ENCODE measurements around the gene TIAM2. TPM values are rescaled to one million over a fixed set of nuclear protein-coding genes. Genes with fewer than 3 reads are reported as not detected.

Gene TIAM2
- total and polyA plus RNA-seq, 9 of the 15 experiments (the other 6 are each of a cell fraction or from before 2014, with no cell fraction given), result 0.73 to 6.5 (median 4.3) TPM

DNA sequence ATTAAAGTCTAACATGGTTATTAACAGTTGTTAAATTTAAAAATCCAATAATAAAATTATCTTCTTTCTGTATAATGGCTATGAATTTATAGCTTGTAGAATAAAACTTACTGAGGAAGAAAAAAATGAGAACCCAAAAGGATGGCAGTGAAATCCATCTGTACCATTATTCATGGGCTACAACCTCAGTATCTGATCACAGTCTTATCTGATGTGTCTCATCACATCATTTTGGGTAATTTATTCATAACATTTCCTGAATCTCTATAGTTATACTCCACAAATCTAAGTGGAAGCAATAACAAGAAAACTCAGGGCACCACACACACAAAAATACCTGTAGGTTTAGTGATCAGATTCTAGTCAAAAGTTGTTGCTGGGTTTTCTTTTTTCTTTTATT is 276.0 kb downstream of the TIAM2 start:
- Histone ChIP-seq H3K9me1 (ENCODE audit: control insufficient read depth, insufficient read depth, low read length) (no peaks in the 10 kb centered on the region), H3K36me3 (ENCODE audit: control insufficient read depth, insufficient read depth, low read length) (peaks cover 65% of the 10 kb centered on the region), H2AFZ (ENCODE audit: low read depth, low read length) (no peak overlapping the region), H3K9me3 (replicated peaks; ENCODE audit: control insufficient read depth, insufficient read depth, low read depth, low read length) (no peaks in the 10 kb centered on the region), H3K79me2 (ENCODE audit: control insufficient read depth, insufficient read depth, low read length) (no peaks in the 10 kb centered on the region; the same call in 2 of the 3 replicates), H4K20me1 (replicated peaks; ENCODE audit: control insufficient read depth, insufficient read depth, low read length) (no peaks in the 10 kb centered on the region), H3K4me2 (ENCODE audit: insufficient read depth, low read length) (no peak overlapping the region), H3K27ac (ENCODE audit: extremely low read depth, low read depth, low read length) (no peak overlapping the region), H3K27me3 (ENCODE audit: control insufficient read depth in 2 of 2, insufficient read depth in 2 of 2, low read length in 2 of 2) (no peaks in the 10 kb centered on the region), H3K9ac (ENCODE audit: insufficient read depth in 1 of 2, low read depth in 2 of 2, low read length in 2 of 2) (no peak overlapping the region), H3K4me3 (no peak overlapping the region), H3K4me1 (replicated peaks in 1 of 2; ENCODE audit: control insufficient read depth in 2 of 2, insufficient read depth in 2 of 2, low read length in 2 of 2) (peaks cover 0 to 7% of the 10 kb centered on the region in 2 experiments; a peak in 2 of 5 replicates)
- POLR2A ChIA-PET, result interaction anchor here (0.7 to 1.3 kb wide), 2 partner anchors 9 to 12 kb away, joined by 3 to 5 read pairs; no protein-coding TSS in a partner anchor
- FAIRE-seq, result no peak
- intact Hi-C loops (cut with micrococcal nuclease) (no loop called here), in situ Hi-C loops (cut with MboI) (no loop called here)
- CTCF ChIA-PET (ENCODE audit: low intra/inter-chr PET ratio), result no interaction called here
- no peak for DNase-seq (ENCODE audit: extremely low read depth in 1 of 4, low spot score in 3 of 4)
- no TSS peak for BruUV-seq (replicated peaks)
- no peak for ATAC-seq
- TF ChIP-seq MAFG (tag; conservative IDR thresholded peaks at IDR 0.05), result no peak
- TF ChIP-seq OTX1 (CRISPR knock-in tag; IDR thresholded peaks at IDR 0.05), result no peak
- TF ChIP-seq ZNF184 (CRISPR knock-in tag; IDR thresholded peaks at IDR 0.05), result no peak
- TF ChIP-seq, protein P1, sequence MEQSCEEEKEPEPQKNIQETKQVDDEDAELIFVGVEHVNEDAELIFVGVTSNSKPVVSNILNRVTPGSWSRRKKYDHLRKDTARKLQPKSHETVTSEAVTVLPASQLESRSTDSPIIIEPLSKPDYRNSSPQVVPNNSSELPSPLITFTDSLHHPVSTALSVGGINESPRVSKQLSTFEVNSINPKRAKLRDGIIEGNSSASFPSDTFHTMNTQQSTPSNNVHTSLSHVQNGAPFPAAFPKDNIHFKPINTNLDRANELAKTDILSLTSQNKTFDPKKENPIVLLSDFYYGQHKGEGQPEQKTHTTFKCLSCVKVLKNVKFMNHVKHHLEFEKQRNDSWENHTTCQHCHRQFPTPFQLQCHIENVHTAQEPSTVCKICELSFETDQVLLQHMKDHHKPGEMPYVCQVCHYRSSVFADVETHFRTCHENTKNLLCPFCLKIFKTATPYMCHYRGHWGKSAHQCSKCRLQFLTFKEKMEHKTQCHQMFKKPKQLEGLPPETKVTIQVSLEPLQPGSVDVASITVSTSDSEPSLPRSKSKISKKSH (CRISPR knock-in tag; IDR thresholded peaks at IDR 0.05), result no peak
- TF ChIP-seq, protein P2, sequence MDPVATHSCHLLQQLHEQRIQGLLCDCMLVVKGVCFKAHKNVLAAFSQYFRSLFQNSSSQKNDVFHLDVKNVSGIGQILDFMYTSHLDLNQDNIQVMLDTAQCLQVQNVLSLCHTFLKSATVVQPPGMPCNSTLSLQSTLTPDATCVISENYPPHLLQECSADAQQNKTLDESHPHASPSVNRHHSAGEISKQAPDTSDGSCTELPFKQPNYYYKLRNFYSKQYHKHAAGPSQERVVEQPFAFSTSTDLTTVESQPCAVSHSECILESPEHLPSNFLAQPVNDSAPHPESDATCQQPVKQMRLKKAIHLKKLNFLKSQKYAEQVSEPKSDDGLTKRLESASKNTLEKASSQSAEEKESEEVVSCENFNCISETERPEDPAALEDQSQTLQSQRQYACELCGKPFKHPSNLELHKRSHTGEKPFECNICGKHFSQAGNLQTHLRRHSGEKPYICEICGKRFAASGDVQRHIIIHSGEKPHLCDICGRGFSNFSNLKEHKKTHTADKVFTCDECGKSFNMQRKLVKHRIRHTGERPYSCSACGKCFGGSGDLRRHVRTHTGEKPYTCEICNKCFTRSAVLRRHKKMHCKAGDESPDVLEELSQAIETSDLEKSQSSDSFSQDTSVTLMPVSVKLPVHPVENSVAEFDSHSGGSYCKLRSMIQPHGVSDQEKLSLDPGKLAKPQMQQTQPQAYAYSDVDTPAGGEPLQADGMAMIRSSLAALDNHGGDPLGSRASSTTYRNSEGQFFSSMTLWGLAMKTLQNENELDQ (CRISPR knock-in tag; IDR thresholded peaks at IDR 0.05; ENCODE audit: borderline replicate concordance), result no peak
- TF ChIP-seq, protein P3, sequence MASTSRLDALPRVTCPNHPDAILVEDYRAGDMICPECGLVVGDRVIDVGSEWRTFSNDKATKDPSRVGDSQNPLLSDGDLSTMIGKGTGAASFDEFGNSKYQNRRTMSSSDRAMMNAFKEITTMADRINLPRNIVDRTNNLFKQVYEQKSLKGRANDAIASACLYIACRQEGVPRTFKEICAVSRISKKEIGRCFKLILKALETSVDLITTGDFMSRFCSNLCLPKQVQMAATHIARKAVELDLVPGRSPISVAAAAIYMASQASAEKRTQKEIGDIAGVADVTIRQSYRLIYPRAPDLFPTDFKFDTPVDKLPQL (IDR thresholded peaks at IDR 0.05; ENCODE audit: extremely low read depth, insufficient read length), result no peak

Data from K562 (cell line).